ENCODE measurements around the gene ZPLD1. TPM values are rescaled to one million over a fixed set of nuclear protein-coding genes. Genes with fewer than 3 reads are reported as not detected.

Gene ZPLD1
- total and polyA plus RNA-seq, 2 of the 8 experiments (the other 6 are each of a cell fraction or from before 2014, with no cell fraction given): not detected

DNA sequence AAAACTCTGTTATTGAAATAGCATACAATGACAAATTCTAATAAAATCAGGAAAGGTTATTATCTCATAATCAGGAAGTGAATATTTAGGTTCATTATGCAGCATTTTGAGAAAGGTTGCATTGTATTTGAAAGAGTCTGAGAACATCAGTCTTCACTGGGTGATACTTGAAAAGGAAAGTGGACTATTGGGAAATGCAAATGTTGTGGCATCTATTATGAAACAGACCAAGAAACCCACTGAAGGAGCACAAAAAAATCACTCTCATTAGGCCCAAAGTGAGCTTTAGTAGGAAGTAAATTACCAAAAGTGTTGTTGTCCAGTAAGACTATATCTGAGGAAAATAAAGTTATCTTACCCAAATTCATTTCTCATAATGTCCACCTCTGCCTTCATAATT is 90.8 kb downstream of the ZPLD1 start:
- Histone ChIP-seq H3K23me2 (ENCODE audit: low read depth, low read length) (no peaks in the 10 kb centered on the region; the same call in 1 of the 2 replicates), H3K27me3 (replicated peaks in 1 of 4; ENCODE audit: control insufficient read depth in 3 of 4, extremely low read depth in 1 of 4, insufficient read depth in 3 of 4, low read length in 3 of 4) (no peaks in the 10 kb centered on the region), H3K4ac (replicated peaks; ENCODE audit: insufficient read length, low read depth, low read length) (no peak overlapping the region), H3K27ac (ENCODE audit: low read depth, low read length) (no peak overlapping the region), H4K91ac (replicated peaks; ENCODE audit: insufficient read length, low read length) (no peak overlapping the region), H4K5ac (ENCODE audit: insufficient read length, low read depth, low read length) (no peak overlapping the region), H3K4me1 (replicated peaks in 1 of 4; ENCODE audit: control insufficient read depth in 3 of 4, insufficient read depth in 4 of 4, low read length in 3 of 4) (no peaks in the 10 kb centered on the region), H2BK15ac (ENCODE audit: low read length) (no peak overlapping the region), H3K14ac (ENCODE audit: insufficient read length) (no peak overlapping the region), H3K9me3 (ENCODE audit: insufficient read depth in 2 of 2, low read depth in 1 of 2, low read length in 1 of 2) (no peaks in the 10 kb centered on the region), H2BK120ac (replicated peaks; ENCODE audit: low read depth, low read length) (no peak overlapping the region), H4K20me1 (replicated peaks in 1 of 2; ENCODE audit: control insufficient read depth in 1 of 2, insufficient read depth in 2 of 2, low read length in 2 of 2) (no peaks in the 10 kb centered on the region), H2AK5ac (ENCODE audit: low read depth, low read length) (no peak overlapping the region), H2BK20ac (ENCODE audit: low read length) (no peak overlapping the region), H3K4me3 (ENCODE audit: extremely low read depth in 1 of 4, insufficient read depth in 2 of 4, low read depth in 3 of 4, low read length in 4 of 4) (no peak overlapping the region), H2AFZ (ENCODE audit: low read length) (no peak overlapping the region), H3K4me2 (ENCODE audit: insufficient read depth in 1 of 2, low read depth in 2 of 2, low read length in 2 of 2) (no peak overlapping the region), H3K79me2 (ENCODE audit: control insufficient read depth in 1 of 2, insufficient read depth in 2 of 2, low read length in 2 of 2) (no peaks in the 10 kb centered on the region), H3K79me1 (ENCODE audit: low read depth, low read length) (no peaks in the 10 kb centered on the region), H2BK5ac (ENCODE audit: low read depth, low read length) (no peak overlapping the region), H3K23ac (ENCODE audit: insufficient read length) (no peak overlapping the region), H2BK12ac (ENCODE audit: low read depth, low read length) (no peak overlapping the region), H3K36me3 (ENCODE audit: control insufficient read depth in 2 of 4, insufficient read depth in 4 of 4, low read length in 3 of 4) (no peaks in the 10 kb centered on the region), H3K9ac (replicated peaks in 1 of 4; ENCODE audit: extremely low read depth in 1 of 4, low read depth in 3 of 4, low read length in 3 of 4) (no peak overlapping the region), H3K56ac (replicated peaks; ENCODE audit: insufficient read length, low read depth, low read length) (no peak overlapping the region), H3K18ac (ENCODE audit: extremely low read depth, low read length) (no peak overlapping the region), H4K8ac (ENCODE audit: extremely low read depth, insufficient read depth, low read length) (no peak overlapping the region)
- DNase-seq (ENCODE audit: low read depth in 1 of 2, low spot score in 2 of 2) (no peak), FAIRE-seq (no peak)
- ChIA-PET POLR2A (ENCODE audit: partially characterized antibody) (no interaction called here), CTCF (ENCODE audit: partially characterized antibody) (interaction anchor here (1.2 to 6.1 kb wide), 3 partner anchors 10 to 296 kb away, joined by 3 to 81 read pairs (median 7); no protein-coding TSS in a partner anchor)
- TF ChIP-seq HDAC2 (IDR thresholded peaks at IDR 0.05; ENCODE audit: borderline replicate concordance in 1 of 2, low read depth in 2 of 2, low read length in 2 of 2): no peak
- TF ChIP-seq, protein P1, sequence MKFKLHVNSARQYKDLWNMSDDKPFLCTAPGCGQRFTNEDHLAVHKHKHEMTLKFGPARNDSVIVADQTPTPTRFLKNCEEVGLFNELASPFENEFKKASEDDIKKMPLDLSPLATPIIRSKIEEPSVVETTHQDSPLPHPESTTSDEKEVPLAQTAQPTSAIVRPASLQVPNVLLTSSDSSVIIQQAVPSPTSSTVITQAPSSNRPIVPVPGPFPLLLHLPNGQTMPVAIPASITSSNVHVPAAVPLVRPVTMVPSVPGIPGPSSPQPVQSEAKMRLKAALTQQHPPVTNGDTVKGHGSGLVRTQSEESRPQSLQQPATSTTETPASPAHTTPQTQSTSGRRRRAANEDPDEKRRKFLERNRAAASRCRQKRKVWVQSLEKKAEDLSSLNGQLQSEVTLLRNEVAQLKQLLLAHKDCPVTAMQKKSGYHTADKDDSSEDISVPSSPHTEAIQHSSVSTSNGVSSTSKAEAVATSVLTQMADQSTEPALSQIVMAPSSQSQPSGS (IDR thresholded peaks at IDR 0.05; ENCODE audit: low read length): no peak
- no peak for TF ChIP-seq EZH2 (IDR thresholded peaks at IDR 0.05; ENCODE audit: low read depth, low read length, severe bottlenecking)
- no peak for TF ChIP-seq GTF2F1 (IDR thresholded peaks at IDR 0.05; ENCODE audit: borderline replicate concordance, low read depth, low read length)
- TF ChIP-seq, protein P2, sequence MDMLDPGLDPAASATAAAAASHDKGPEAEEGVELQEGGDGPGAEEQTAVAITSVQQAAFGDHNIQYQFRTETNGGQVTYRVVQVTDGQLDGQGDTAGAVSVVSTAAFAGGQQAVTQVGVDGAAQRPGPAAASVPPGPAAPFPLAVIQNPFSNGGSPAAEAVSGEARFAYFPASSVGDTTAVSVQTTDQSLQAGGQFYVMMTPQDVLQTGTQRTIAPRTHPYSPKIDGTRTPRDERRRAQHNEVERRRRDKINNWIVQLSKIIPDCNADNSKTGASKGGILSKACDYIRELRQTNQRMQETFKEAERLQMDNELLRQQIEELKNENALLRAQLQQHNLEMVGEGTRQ (IDR thresholded peaks at IDR 0.05; ENCODE audit: low read length): no peak
- TF ChIP-seq KDM1A (IDR thresholded peaks at IDR 0.05; ENCODE audit: borderline replicate concordance, low read length): no peak
- TF ChIP-seq, protein P3, sequence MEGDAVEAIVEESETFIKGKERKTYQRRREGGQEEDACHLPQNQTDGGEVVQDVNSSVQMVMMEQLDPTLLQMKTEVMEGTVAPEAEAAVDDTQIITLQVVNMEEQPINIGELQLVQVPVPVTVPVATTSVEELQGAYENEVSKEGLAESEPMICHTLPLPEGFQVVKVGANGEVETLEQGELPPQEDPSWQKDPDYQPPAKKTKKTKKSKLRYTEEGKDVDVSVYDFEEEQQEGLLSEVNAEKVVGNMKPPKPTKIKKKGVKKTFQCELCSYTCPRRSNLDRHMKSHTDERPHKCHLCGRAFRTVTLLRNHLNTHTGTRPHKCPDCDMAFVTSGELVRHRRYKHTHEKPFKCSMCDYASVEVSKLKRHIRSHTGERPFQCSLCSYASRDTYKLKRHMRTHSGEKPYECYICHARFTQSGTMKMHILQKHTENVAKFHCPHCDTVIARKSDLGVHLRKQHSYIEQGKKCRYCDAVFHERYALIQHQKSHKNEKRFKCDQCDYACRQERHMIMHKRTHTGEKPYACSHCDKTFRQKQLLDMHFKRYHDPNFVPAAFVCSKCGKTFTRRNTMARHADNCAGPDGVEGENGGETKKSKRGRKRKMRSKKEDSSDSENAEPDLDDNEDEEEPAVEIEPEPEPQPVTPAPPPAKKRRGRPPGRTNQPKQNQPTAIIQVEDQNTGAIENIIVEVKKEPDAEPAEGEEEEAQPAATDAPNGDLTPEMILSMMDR (IDR thresholded peaks at IDR 0.05; ENCODE audit: control extremely low read depth in 1 of 3, insufficient read depth in 1 of 3, low read depth in 1 of 3, low read length in 3 of 3): no peak
- TF ChIP-seq FOSL1 (IDR thresholded peaks at IDR 0.05; ENCODE audit: insufficient read depth, low read depth, low read length): no peak
- TF ChIP-seq TBP (IDR thresholded peaks at IDR 0.05; ENCODE audit: low read depth, low read length): no peak
